GM13977 (cell line): ENCODE measurements around the gene GADD45B.
"Not testable (repeated sequence)": the region's sequence is repeated elsewhere in the genome, so short reads cannot be mapped to it uniquely, and the experiment has no call there.

ENCODE experiments used
- DNase-seq: peaks from one replicate; pipeline ENCODE4 v3.0.0; 2012; ENCODE audit warnings: low spot score
- in situ Hi-C: fragments of 300-500 bp; cut with MboI; formaldehyde crosslinking; loops from one replicate; pipeline ENCODE4 v1.12.0; 2022; ENCODE audit warnings: low sequenced_read_pairs, low pct_unique_long_range_greater_than_20kb, mixed read lengths, inconsistent platforms; ENCODE audit not compliant: unreplicated experiment
- TF ChIP-seq, protein P1 (sequence below): IDR thresholded peaks from 2 replicates; pipeline ENCODE4 v1.5.1; 2012; ENCODE audit warnings: mild to moderate bottlenecking, control low read depth; ENCODE audit not compliant: insufficient read depth; ENCODE audit errors: extremely low read depth, missing control alignments

Gene GADD45B

DNA sequence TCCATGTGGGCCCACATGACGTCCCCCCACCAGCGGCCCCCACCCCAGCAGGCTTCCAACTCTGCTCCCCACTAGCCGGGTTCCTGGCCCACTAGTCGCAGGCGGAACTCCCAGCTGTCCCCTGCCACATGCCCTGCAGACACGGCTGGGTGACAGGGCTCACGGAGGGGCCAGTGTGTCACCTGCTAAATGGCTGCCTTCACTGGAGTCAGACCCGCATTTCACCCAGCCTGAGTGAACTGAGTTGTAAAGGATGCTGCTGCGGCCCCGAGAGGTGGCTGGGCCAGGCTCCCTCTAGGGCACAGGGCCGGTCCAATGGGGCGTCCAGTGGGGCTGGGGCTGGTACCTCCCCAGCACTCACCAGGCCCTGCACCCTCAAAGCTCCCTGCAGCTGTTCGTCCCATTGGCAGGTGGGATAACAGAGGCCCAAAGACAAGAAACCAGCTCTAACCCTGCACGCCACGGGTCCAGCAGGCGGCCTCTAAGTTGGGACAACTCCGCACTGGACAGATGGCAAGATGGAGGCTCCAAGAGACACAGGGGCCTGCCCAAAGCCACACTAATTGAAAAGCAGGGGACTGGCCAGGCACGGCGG is 22.4 kb upstream of the GADD45B start:
- TF ChIP-seq, protein P1, sequence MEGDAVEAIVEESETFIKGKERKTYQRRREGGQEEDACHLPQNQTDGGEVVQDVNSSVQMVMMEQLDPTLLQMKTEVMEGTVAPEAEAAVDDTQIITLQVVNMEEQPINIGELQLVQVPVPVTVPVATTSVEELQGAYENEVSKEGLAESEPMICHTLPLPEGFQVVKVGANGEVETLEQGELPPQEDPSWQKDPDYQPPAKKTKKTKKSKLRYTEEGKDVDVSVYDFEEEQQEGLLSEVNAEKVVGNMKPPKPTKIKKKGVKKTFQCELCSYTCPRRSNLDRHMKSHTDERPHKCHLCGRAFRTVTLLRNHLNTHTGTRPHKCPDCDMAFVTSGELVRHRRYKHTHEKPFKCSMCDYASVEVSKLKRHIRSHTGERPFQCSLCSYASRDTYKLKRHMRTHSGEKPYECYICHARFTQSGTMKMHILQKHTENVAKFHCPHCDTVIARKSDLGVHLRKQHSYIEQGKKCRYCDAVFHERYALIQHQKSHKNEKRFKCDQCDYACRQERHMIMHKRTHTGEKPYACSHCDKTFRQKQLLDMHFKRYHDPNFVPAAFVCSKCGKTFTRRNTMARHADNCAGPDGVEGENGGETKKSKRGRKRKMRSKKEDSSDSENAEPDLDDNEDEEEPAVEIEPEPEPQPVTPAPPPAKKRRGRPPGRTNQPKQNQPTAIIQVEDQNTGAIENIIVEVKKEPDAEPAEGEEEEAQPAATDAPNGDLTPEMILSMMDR: no peak
- in situ Hi-C loops: no loop called here
- no peak for DNase-seq

DNA sequence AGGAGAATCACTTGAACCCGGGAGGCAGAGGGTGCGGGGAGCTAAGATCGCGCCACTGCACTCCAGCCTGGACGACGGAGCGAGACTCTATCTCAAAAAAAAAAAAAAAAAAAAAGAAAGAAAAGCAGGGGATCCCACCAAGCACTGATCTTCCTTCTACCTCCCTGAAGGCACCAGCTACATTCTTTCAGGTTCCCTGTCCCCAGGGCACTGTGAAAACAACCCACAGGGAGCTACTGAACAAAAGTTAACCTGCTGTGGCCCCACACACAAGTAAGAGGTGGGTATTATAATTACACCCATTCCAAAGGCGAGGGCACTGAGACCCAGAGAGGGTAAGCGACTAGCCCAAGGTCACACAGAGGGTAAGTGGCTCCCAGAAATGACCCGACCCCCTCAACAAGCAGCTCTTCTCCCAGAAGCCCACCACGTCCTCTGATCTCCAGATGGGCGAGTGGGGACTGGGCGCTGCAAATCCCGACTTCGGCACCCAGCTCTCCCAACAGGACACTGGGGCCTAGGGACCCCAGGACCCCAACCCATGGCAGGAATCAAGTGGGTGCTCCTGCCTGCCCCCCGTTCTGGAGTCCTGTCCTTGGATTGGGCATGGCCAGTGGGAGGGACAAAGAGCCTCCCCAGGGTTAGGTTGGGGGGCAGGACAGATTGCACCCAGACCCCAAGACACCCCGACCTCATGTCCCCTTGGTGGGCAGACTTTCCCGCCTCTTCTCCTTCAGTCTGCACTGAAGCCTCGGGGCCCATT is 21.5 kb upstream of the GADD45B start:
- in situ Hi-C loops: no loop called here
- TF ChIP-seq, protein P1: no peak
- DNase-seq: no peak

DNA sequence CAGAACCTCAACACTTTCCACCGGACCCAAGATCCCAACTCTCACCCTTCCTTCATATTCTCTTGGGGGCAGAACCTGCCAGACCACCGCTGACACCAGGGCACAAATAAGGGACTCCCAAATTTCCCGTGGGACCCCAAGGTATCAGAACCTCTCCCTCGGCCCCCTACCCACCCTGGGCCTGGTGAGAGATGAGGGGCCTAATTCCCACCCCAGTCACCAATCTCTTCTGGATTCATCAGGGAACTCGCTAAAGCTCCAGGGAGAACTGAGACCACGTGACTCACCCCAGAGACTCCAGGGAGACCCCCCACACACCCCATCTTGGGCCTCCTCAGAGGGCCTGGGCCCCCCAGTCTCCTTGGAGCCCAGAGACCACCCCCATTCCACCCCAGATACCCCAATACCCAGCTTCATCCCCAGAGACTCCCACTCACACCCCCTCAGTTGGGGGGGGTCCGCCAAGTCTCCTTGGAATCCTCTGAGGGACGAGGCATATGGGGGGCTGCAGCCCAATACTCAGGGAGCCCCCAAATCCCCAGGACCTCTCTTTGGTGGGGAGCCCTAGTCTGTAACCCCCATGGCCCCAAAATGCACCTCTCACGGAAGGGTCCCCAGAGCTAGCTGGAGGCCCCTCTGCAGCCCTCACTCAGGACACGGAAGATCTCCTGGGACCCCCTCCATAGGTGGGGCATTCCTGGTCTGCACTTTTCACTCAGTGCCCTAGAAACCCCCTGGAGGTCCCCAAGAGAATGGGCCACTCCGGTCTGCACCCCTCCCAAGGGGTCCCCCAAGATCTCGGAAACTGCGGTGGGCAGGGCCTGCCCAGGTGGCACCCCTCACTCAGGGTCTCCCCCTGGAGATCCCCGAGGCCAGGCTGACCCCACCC is 20.7 kb upstream of the GADD45B start:
- in situ Hi-C loops: no loop called here
- DNase-seq: no peak
- TF ChIP-seq, protein P1: no peak

DNA sequence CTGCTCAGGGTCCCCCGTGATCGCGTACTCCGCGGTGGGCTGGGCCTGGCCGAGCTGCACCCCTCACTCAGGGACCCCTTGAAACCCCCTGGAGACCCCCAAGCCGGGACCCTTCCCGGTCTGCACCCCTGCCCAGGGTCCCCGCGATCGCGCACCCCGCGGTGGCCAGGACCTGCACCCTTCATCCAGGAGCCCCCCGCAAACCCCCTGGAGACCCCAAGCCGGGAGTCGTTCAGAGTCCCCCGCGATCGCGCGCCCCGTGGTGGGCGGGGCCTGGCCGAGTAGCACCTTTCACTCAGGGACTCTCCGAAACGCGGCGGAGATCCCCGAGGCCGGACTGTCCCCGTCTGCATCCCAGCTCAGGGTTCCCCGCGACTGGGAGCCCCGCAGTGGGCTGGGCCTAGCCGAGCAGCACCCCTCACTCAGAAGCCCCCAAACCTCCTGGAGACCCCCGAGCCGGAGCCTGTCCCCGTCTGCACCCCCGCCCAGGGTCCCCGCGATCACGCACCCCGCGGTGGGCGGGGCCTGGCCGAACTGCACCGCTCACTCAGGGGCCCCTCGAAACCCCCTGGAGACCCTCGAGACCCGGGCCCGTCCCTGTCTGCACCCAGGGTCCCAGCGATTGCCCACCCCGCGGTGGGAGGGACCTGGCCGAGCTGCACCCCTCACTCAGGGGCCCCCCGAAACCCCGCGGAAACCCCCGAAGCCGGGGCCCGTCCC is 19.9 kb upstream of the GADD45B start:
- in situ Hi-C loops: no loop called here
- TF ChIP-seq, protein P1: no peak
- peak; percentile 92 for DNase-seq

DNA sequence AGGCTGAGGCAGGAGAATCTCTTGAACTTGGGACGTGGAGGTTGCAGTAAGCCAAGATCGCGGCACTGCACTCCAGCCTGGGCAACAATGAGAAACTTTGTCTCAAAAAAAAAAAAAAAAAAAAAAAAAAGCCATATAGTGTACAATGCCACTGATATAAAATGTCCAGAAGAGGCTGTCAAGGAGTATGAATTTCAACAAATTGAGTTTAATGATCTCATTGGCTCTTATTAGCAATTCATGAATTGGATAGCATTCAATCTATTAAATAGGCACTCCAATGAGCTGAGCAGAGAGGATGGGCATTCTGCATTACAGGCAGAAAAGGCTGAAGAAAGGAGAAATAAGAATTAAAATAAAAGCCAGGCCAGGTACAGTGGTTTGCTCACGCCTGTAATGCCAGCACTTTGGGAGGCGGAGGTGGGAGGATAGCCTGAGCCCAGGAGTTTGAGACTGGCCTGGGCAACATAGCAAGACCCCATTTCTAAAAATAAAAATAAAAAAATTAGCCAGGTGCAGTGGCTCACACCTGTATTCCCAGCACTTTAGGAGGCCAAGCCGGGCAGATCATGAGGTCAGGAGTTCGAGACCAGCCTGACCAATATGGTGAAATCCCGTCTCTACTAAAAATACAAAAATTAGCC is 18.4 kb upstream of the GADD45B start:
- in situ Hi-C loops: no loop called here
- no peak for DNase-seq
- TF ChIP-seq, protein P1: no peak

DNA sequence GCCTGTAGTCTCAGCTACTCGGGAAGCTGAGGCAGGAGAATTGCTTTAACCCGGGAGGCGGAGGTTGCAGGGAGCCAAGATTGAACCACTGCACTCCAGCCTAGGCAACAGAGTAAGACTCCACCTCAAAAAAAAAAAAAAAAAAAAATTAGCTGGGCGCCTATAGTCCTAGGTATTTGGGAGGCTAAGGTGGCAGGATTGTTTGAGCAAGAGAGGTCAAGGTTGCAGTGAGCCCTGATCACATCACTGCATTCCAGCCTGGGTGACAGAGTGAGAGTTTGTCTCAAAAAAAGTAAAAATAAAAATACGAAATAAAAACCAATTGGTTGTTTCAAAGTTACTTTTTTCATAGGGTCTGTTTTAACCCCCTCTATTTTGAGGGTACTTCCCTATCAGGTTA is 17.9 kb upstream of the GADD45B start:
- DNase-seq: no peak
- in situ Hi-C loops: no loop called here
- TF ChIP-seq, protein P1: no peak

DNA sequence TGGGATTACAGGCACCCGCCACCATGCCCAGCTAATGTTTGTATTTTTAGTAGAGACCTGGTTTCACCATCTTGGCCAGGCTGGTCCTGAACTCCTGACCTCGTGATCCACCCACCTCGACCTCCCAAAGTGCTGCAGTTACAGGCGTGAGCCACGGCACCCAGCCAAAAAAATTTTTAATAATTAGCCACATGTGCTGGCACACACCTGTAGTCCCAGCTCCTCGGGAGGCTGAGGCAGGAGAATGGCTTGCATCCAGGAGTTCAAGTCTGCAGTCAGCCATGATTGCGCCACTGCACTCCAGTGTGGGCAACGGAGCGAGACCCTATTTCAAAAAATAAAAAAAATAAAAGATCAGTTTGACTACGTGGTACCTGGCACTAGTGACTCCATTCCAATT is 17.2 kb upstream of the GADD45B start:
- DNase-seq, in situ Hi-C loops: not testable (repeated sequence)
